Head of caudate nucleus (tissue), 42 donors: ENCODE results near the gene SOX21.
"Not testable (repeated sequence)": the region's sequence is repeated elsewhere in the genome, so short reads cannot be mapped to it uniquely, and the experiment has no call there.

ENCODE experiments used
- DNase-seq, 42 donors: peaks; one replicate each; pipeline versions ENCODE4 v3.0.0 to v3.0.0-alpha.2; 2020 to 2021; ENCODE audit warnings: mixed read lengths in 7 of 42
- intact Hi-C: fragments of 100-400 bp; cut with DNase I; formaldehyde crosslinking; loops from one replicate; pipeline ENCODE4 v1.15.0; 2022

The SOX21 gene

DNA sequence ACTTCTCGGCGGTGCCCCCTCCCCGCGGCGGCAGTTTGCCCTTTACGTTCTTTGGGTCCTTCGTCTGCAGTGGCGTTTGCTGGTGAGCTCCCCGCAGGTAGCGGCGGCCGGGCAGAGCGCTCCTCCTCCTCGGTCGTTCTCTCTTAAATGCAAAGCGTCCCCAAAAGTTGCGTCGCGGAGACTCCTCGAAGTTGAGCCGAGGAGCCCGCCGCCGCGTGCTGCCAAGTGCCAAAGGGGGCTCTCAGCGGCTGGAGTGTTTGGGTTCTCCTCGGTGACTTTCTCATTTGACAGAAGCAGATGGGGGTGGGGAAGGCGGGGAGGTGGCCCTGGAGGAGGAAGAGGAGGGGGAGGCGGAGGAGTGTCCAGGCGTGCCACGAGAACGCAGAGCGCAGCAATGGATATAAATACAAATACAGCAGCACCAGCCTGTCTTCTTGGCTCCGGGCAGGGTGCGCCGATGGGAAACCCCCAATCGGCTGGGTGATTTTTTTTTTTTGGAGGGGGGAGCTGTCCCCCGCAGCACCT is at the start of gene SOX21:
TSS of gene SOX21 (minus strand) at position 259 of the 525 bp plus-strand sequence. CDS start 496 bp downstream, outside the sequence.
- intact Hi-C loops = loop anchor here (5.0 kb wide), 1 partner anchor 50 kb away; no protein-coding TSS in a partner anchor
- peak in 37 of 42 donors; percentile 24 to 80 (median 56) for DNase-seq

DNA sequence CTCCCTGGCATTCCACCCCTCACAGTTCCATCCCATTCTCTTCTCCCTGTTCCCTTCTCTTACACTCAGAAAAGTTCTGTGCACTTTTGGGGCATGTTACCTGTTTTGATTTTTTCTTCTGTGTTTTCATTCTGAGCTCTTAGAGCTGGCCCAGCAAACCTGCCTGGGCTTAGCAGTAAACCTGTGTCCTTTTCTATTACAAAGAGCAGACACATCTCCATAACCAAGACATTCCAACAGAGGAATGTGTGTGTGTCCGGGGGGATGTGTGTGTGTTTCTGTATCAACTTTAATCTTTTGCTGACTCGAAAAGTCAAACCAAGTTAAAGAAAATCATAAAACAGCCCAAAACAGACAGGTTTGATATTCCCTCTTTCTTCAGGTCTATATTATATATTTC is 49.1 kb upstream of the SOX21 start:
- intact Hi-C loops = no loop called here
- no peak for DNase-seq

DNA sequence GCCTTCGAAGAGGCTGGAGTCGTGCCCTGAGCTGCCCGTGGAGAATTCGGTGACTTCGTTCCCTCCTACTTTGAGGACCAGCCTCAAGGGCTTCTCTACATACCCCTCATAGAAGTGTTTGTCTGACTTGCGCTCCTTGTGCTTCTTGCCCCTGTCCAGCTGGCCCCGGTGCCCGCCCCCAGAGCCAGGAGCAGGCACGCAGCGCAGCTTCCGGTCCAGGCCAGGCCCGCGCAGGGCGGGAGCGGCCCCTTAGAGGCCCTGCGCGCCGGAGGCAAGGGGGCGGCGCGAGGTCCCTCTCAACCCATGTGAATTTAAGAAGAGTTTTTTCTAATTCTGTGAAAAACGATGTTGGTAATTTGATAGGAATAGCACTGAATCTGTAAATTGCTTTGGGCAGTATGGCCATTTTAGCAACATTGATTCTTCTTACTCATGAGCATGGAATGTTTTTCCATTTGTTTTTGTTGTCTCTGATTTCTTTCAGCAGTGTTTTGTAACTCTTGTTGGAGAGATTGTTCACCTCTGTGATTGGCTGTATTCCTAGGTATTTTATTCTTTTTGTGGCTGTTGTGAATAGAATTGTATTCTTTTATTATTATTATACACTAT is 46.9 kb upstream of the SOX21 start:
- intact Hi-C loops = no loop called here
- no peak for DNase-seq

DNA sequence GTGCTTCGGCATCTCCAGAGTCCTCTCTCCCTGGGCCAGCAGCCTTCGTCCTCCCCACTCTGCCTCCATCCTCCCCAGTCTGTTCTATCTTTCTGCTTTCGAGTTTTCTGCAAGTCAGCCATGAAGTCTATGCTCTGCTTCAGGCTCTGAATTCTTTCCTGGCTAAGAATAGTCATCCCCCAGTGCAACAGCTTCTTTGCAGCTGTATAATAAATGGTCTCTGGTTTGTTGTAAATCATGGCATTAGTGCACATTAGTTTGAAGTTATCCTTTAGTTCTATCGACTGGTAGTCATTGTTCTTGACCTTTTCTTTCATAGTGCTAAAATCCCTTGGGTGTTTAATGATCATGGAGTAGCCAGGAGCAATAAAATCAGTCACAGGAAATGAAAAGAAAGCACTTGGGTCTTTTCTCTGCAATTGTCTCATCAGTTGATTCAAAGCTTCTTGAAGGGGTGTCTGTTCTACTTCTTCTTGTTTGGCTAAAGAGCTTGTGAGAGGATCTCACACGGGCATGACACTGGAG is 46.2 kb upstream of the SOX21 start:
- no peak for DNase-seq
- intact Hi-C loops = no loop called here

DNA sequence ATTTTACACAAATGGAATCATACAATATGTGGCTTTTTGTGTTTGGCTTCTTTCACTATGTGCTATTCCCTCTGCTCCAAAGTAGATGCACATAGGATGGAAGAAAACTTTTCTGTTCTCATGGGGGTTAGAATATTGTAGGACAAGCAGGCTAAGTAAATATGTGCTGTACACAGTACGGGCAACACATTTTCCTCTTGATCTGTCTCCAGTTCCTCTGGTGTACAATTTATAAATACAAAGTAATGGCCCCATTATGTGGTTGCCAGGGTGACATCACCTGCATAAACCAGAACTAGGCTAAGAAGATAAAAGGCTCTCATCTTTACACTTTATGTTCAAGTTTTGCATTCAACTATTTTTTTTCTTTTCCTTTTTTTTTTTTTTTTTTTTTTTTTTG is 41.0 kb upstream of the SOX21 start:
- DNase-seq = no peak
- intact Hi-C loops = no loop called here

DNA sequence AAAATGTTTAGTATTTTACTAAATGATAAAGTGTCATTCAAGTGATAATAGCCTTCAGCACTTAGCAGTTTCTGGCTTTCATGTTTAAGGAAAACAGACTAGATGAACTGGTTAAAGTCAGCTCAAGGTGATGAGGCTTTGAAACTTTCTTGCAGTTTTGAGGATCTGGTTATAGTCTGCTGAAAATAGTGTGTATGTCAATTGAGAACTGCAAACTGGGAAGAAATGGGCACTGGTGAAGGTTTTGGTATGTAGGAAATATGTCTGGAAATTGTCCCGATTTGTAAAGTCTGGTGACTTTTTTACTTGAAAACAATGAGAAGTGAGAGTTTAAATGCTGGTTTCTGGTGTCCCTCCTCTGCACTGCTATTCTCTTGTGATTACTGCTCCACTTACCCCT is 36.8 kb upstream of the SOX21 start:
- intact Hi-C loops = no loop called here
- no peak for DNase-seq

DNA sequence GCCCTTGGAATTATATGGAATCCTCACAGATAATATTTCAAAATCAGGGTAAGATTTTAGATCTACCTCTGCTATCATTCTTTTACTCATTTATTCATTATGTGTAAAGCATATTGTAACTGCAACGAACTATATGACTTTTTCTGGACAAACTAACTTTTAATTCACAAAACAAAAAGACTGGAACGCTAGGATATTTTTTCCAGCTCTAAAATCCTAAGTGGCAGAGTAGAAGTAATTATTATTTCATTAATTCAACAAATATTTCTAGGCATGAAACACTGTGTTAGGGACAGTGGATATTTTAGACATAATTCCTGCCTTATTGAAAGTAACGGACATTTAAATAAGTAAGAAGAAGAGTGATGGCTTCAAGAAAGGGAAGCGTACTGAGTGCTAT is 26.9 kb upstream of the SOX21 start:
- DNase-seq = no peak
- intact Hi-C loops = no loop called here

DNA sequence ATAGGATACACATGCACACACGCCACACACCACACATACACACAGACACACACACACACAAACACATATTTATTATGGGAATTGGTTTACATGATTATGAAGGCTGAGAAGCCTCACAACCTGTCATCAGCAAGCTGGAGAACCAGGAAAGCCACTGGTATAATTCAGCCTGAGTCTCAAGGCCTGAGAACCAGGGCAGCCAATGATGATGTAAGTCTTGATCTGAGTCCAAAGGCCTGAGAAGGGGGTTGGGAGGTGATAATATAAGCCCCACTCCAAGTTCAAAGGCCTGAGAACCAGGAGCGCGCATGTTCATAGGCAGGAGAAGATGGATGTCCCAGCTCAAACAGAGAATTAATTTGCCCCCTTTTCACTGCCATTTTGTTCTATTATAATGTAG is 18.7 kb upstream of the SOX21 start:
- intact Hi-C loops = no loop called here

DNA sequence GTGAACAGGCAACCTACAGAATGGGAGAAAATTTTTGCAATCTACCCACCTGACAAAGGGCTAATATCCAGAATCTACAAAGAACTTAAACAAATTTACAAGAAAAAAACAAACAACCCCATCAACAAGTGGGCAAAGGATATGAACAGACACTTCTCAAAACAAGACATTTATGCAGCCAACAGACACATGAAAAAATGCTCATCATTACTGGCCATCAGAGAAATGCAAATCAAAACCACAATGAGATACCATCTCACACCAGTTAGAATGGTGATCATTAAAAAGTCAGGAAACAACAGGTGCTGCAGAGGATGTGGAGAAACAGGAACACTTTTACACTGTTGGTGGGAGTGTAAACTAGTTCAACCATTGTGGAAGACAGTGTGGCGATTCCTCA is 17.6 kb upstream of the SOX21 start:
- DNase-seq, intact Hi-C loops: not testable (repeated sequence)

More for the DNA sequence above, 18.7 kb upstream of the SOX21 start:
- no peak for DNase-seq

DNA sequence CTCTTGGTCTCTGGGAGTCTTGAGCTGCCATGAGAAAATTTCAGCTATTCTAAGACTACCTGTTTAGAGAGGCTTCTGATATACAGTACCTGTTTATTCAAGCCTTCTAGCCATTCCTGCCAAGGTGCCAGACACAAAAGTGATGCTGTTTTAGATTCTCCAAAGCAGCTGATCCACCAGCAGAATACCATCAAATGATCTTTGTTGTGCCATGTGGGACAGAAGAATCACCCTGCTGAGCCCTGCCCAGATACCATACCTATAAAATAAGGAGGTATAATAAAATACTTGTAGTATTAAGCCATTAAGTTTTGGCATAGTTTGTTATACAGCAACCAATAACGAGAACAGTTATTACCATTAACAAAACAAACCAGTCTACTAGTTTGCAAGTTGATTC is 14.1 kb upstream of the SOX21 start:
- intact Hi-C loops = no loop called here
- DNase-seq = no peak

DNA sequence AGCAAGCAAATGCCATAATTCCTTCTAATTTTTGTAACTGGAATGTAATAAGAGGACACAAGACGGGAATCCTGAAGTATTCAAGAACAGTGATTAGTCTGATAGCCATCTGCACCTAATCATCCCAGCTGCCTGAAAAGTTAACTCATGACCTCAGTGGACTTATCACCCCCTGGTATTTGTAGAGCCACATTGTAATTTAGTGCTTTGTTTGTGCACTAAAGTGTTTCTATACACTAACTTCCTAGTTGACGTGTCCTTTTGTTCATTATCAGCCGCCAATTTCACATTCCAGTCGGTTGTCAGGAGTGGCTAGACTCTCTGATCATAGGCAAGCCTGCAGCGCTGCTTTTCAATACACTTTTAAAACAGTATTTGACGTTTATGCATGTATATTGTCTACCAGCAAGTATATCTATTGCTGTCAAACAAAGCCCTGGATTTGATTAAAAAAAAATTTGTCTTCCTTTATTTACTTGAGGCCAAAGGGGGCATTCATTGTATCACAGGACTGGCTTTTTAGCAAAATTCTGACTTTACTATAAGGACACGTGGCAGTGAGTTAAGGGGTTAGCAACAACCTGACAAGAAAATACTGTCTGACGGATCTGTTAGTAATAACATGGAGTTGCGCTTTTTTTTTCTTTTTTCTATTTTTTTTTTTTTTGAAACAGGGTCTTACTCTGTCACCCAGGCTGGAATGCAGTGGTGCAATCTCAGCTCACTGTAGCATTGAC is 10.4 kb upstream of the SOX21 start:
- DNase-seq = no peak
- intact Hi-C loops = no loop called here

DNA sequence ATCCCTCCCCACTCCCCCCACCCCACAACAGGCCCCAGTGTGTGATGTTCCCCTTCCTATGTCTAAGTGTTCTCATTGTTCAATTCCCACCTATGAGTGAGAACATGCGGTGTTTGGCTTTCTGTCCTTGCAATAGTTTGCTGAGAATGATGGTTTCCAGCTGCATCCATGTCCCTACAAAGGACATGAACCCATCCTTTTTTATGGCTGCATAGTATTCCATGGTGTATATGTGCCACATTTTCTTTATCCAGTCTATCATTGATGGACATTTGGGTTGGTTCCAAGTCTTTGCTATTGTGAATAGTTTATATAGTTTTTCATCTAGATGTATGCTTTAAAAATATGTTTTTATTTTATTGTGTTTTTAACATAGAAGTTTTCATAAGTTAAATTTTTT is 6.4 kb upstream of the SOX21 start:
- DNase-seq, intact Hi-C loops: not testable (repeated sequence)

DNA sequence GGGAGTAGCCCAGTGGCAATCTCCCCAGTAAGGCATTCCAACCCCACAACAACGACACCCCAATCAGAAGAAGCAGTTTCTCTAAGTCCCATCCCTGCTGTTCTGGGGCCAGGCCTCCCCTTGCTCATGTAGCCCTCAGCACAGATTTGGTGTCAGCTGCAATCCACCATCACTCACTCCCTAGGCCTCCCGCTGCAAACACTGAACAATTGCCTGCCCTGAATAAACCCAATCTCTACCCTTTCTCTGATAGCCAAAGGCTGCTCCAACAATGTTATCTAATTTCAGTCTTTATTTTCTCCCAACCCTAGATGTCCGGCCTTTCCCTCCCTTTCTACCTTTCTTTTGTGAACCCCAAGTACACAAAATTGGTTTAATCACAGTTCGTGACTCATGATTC is 5.6 kb upstream of the SOX21 start:
- no peak for DNase-seq
- intact Hi-C loops = no loop called here

DNA sequence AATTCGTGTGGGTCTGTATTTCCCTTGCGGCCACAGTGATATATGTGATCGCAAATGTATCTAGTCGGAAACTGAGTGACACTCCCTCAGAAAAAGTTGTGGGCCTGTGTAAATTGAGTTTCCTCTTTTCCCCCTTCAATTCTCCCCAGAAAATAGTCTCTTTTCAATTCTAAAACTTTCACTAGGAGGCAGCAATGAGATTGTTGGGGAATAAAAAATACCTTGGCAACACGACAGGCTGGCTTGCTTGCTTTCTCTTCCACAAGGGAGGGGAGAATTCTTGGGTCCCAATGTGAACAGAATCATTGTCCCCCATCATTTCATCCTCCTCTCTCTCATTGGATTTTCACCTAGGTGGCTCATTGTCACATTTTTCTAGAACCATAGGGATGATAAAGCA is 3.7 kb upstream of the SOX21 start:
- peak in 2 of 42 donors; percentile 28 to 56 for DNase-seq
- intact Hi-C loops = no loop called here

DNA sequence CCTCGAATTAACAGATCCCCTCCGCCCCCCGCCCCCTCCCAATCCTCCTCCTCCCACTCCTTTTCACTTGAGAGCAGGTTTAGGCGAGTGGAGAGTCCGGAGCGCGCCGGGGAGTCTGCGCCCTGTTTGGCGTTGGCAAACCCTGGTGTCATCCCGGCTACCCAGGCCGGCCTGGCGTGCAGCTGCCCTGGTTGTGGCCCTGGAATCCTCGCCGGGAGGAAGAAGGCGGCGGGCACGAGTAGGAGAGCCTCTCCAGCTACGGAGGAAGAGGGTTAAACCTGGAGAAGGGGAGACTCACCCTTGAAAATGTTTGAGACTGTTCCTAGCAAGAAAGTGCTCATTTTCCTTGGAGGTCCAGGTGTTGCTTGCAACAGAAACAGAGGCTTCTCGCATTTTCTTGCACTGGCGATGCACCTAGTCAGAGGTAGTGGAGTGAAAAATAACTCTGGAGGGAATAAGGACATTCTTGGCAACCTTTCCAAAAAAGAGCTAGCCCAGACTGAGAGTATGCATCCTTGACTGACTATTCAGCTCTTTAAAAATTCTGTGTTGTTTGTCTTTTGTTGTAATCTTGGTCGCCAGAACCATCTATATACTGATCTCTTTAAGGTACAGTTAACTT is 1.3 kb upstream of the SOX21 start:
- intact Hi-C loops = loop anchor here (5.0 kb wide), 1 partner anchor 51 kb away; no protein-coding TSS in a partner anchor
- DNase-seq = peak in 1 of 42 donors; percentile 33

DNA sequence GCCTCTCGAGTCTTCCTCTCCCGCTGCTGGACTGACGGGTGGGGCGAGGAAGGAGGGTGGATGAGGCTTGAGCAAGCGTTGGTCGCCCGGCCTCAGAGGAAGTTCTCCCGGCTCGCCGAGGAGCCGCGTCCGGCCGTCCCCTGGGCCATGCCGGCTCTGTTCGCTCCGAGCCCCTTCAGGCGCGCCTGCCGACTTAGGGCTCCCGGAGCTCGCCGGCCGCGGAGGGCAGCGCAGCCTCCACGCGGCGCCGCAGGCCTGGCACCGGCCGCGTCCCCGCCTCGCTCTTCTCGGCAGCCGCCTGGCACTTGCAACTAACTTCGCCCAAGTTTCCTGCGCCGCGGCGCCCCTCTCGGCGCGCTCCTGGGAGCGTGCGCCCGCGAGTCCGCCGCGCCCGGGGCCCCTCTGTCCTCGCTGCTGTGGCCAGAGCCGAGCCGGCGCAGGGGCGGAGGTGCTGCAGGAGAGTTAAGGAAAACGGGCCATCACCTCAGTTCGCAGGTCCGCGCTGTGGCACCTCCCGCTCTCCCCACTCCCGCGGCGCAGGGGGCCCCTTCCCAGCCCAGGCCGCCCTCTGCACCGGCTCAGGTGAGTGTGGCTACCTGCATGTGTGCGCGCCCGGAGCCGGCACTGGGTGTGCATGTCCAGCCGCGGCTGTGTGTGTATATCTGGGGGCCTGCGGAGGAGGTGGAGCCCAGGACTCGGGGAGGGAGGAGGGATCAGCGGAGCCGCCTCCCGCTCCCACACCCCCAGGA is 641 bp upstream of the SOX21 start:
- peak in 39 of 42 donors; percentile 15 to 83 (median 62) for DNase-seq

DNA sequence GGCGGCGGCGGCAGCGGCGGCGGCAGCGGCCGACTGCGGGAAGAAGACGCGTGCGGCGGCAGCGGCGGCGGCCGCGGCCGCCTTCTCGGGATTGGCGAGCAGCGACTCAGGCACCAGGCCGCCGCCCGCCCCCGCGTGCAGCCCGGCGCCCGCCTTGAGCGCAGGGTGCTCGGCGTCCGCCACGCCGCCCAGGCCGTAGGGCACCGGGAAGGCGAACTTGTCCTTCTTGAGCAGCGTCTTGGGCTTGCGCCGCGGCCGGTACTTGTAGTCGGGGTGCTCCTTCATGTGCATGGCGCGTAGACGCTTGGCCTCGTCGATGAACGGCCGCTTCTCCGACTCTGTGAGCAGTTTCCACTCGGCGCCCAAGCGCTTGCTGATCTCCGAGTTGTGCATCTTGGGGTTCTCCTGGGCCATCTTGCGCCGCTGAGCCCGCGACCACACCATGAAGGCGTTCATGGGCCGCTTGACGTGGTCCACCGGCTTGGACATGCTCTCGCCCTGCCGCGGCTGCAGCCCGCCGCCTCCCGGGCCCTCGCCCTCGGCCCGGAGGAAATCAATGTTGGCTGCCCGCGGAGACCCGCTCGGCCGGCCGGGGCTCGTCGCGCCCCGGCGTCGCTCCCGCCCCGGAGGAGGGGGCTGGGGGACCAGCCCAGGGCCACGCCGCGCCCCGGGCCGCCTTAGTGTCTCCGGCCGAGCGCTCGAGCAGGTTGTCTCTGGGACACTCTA is 621 bp downstream of the SOX21 start:
- peak in 18 of 42 donors; percentile 5 to 72 (median 36) for DNase-seq
- intact Hi-C loops = loop anchor here (5.0 kb wide), 1 partner anchor 49 kb away; no protein-coding TSS in a partner anchor

More for the DNA sequence above, 641 bp upstream of the SOX21 start:
- intact Hi-C loops = loop anchor here (5.0 kb wide), 1 partner anchor 51 kb away; no protein-coding TSS in a partner anchor

DNA sequence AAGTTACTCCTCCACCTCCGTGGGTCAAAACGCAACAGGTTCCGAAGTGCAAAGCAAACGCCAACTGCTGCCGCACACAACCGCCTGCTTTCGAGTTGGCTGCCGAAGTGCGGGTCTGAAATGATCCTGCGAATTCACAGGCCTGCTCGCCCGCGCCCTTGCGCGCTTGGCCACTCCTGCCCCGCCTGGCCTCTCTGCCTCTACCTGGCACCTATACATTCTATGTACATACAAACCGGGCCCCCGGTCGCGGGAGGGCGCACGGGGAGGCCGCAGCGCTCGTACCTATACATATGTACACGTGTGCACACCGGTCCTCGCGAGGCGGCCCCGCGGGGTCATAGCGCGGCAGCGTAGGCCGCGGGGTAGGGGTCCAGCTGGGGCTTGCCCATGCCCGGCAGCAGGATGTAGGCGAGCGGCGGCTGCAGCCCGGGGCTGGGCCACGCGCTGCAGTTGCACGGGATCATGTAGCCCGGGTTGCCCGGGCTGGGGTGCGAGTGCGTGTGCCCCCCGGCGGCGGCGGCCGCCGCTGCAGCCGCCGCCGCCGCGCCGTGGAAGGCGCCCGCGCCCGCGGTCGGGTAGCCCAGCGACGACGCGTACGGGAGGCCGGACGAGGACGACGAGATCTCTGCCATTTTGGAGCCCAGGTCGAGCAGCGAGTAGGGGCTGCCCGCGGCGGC is 1.3 kb downstream of the SOX21 start:
- intact Hi-C loops = loop anchor here (5.0 kb wide), 1 partner anchor 49 kb away; no protein-coding TSS in a partner anchor
- DNase-seq = peak in 30 of 42 donors; percentile 6 to 75 (median 48)
